Fibroblast of skin of right quadriceps (primary cell): ENCODE data around the gene CEBPE.
"Not testable (repeated sequence)": the region's sequence is repeated elsewhere in the genome, so short reads cannot be mapped to it uniquely, and the experiment has no call there.

Experiments
- DNase-seq: peaks from one replicate; pipeline ENCODE4 v3.0.0-alpha.2; 2013

The CEBPE gene

DNA sequence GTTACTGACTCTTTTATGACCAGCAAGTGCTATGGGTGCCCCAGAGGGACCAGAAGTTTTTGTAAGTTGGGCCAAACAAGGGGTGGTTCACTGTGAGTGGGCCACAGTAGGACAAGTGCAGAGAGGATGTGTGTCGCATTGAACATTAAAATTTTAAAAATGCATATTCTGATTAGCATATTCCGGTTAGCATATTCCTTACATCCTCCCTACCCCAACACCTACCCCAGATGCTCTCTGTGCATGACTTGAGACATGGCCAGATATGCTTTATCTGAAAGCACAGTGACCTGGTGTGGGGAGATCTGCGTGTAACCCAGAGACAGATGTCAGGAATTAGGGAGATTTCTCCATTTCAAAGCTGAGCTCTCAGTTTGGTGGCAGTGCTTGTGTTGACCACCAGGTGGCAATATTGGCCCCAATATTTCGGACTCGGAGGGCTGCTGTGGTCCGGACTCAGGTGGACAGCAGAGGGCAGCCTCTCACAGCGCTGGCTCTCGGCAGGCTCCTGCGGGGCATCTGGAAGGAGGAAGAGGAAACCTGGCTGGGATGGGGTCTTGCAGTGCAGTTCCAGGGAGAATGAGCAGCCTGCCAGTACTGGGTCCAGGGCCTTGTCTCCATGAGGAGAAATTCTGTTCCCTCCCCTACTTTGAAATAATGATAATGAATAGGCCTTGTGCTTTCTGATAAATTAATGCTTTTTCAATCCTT is 1.6 kb upstream of the CEBPE start:
- peak; percentile 82 for DNase-seq

GRCh38 chr14:23119363-23120327 is 590 bp upstream of the CEBPE start:
- no peak for DNase-seq

- no peak for DNase-seq
These were observed 1.6 kb downstream of the CEBPE start for GRCh38 chr14:23117371-23118020.

DNA sequence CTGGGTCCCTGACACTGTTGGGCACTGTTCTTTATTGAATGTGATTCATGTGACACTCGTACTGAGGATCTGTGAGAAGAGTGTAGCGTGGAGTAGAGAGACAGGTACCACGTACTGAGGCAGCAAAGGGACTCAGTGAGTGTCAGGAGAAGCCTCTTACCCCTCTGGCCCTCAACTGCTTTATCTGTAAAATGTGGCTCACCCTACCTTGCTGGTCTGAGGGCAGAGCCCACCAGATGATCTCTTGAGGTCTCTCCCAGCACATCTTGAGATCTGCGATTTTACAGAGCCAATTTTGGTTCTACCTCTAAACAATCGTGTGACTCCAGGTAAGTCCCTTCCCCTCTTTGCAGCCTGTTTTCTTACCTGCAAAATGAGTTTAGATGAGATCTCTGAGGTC is 3.1 kb downstream of the CEBPE start:
- no peak for DNase-seq

- peak; percentile 95 for DNase-seq
These were observed 3.9 kb downstream of the CEBPE start for GRCh38 chr14:23115039-23115731.

- no peak for DNase-seq
These were observed 4.4 kb downstream of the CEBPE start for GRCh38 chr14:23114669-23115038.

GRCh38 chr14:23114120-23114458 is 5.0 kb downstream of the CEBPE start:
- DNase-seq, result no peak

DNA sequence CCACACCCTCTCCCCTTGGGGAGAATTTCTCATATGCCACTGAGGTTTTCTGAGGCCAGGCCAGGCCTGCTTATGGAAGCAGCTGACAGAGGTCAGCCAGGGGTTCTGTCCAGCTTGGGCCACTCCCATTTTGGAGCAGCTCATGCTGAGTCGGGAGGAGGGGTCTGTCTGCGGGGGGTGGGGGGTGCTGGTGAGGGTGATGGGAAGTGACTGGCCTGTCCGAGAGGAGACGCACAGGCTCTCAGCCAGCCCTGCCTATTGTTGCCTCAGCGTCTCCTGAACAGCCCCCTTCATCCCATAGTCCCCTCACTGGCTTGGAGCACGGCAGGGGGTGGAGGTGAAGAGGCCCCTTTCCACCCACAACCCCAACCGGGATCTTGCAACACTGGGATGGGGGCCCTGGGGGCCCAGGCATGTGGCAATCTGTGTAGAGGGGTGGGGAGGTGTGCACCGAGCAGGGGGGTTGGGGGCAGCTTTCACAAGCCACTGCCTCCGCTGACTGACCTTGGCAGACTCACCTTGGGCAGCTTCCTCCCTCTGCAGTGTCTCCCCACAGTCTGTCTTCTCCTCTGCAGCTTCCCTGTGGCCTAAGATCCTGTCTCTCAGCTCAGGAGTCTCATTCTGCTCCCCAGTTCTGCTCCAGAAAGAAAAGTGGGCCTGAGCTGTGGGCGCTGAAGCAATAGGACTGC is 5.5 kb downstream of the CEBPE start:
- DNase-seq, result peak; percentile 13

GRCh38 chr14:23112359-23113178 is 6.5 kb downstream of the CEBPE start:
- no peak for DNase-seq

DNA sequence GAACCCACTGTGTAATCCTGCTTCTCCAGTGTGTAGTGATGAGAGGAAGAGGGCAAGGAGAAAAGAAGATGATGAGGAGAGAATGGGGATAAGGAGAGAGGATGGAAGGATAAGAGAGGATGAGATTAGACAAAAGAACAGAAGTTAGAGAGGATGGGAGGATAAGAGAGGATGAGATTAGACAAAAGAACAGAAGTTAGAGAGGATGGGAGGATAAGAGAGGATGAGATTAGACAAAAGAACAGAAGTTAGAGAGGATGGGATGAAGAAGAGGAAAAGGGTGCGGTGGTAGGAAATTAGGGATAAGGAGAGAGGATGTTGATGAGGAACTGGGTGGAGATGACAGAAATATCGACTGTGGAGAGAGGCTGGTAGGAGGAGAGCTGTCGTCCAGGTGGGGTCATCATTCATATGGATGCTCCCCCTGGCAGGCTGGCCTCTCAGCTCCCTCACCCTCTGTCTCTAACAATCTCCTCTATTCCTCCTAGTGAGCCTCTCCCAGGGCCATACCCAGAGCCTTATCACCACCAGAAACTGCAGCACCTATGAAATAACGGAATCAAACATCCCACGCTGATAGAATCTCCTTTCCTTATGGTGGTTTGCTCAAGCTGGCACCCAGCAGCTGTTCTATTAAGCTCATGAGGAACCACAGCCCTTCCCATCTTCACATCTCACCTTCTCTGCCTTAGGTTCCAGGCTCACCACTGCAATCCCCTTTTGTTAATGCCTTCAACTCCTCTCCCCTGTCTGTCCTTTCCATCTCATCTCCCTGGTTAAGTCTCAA is 8.3 kb downstream of the CEBPE start:
- no peak for DNase-seq

DNA sequence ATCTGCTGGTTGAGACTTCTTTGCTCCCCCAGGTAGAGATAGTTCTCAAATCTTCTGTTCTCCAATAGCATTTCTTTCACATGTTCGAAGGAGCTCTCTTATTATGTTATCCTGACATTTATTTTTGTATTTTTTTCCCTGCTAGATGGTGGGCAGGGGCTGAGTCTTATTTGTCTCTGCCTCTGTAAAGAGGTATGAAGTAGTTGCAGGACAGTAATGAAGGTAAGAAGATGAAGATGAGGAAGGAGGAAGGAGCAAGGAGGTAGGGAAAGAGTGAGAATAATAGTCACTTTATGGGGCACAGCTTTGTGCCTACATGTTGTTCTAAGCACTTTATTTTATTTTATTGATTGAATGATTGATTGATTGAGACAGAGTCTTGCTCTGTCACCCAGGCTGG is 9.3 kb downstream of the CEBPE start:
- DNase-seq, result no peak

- not testable (repeated sequence) for DNase-seq
These were observed 10.9 kb downstream of the CEBPE start for GRCh38 chr14:23108169-23108568.

DNA sequence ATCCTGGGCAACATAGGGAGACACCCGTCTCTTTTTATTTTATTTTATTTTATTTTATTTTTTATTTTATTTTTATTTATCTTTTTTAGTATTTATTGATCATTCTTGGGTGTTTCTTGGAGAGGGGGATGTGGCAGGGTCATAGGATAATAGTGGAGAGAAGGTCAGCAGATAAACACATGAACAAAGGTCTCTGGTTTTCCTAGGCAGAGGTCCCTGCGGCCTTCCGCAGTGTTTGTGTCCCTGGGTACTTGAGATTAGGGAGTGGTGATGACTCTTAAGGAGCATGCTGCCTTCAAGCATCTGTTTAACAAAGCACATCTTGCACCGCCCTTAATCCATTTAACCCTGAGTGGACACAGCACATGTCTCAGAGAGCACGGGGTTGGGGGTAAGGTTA is 11.4 kb downstream of the CEBPE start:
- not testable (repeated sequence) for DNase-seq

GRCh38 chr14:23106747-23107045 is 12.4 kb downstream of the CEBPE start:
- DNase-seq, result no peak

- DNase-seq, result no peak
These were observed 13.7 kb downstream of the CEBPE start for GRCh38 chr14:23105348-23105824.

GRCh38 chr14:23104591-23105347 is 14.3 kb downstream of the CEBPE start, which contains the start of gene CIROP:
CIROP (minus strand) TSS chr14:23104989; CDS start chr14:23104920, 69 bp downstream.
- no peak for DNase-seq

GRCh38 chr14:23104070-23104590 is 14.9 kb downstream of the CEBPE start:
- no peak for DNase-seq

DNA sequence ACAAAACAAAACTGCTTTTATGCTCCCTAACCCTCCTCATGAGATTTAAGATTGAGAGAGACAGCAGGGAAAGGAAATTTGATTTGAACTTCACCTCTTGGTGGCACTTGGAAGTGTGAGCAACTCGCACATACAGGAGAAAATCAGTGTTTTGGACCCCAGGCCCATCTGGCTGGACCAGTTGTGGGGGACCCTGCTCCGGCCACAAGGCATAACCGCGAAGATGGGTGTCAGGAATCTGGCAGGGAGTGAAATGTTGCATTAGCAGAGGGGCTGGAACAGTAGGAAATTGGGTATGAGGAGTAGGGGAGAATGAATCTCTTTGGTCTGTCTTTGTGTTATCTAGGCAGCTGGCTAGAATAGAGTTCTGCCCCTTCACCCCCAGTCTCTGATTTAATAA is 15.5 kb downstream of the CEBPE start:
- DNase-seq, result no peak

DNA sequence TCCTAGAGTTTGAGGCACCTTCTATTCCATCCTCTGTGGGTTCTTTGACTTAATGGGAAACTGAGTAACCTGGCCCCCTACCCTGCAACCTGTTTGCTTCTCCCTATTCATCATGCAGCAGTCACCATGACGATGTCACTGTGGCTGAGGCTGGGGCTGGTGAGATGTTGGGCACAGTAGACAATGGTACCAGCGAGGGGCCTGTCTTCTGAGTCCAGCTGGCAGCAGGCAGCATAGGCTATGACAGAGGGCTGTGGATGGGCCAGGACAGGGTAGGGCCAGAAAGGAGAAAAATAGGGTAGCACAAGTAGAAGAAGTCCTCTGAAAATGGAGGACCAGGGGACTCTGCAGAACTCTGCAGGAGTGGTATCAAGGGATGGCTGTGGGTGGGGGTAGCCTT is 16.3 kb downstream of the CEBPE start:
- DNase-seq, result no peak
